GM21360 (cell line): ENCODE data around the gene RBM15.

Source experiments
- ATAC-seq: cut with Tn5 transposase; IDR thresholded peaks from one replicate; pipeline ENCODE4 v1.9.1; 2021; ENCODE audit warnings: mild to moderate bottlenecking, moderate library complexity; ENCODE audit not compliant: unreplicated experiment

The RBM15 gene

GRCh38 chr1:110394493-110394820 is 55.3 kb downstream of the RBM15 start:
- no peak for ATAC-seq
